Body of pancreas (tissue), 4 donors: ENCODE measurements around the gene RASA3. TPM values are rescaled to one million over a fixed set of nuclear protein-coding genes. Genes with fewer than 3 reads are reported as not detected.
"Not testable (repeated sequence)": the region's sequence is repeated elsewhere in the genome, so short reads cannot be mapped to it uniquely, and the experiment has no call there.

Source experiments
- ATAC-seq: fragments of 150-250 bp; one replicate; pipeline ENCODE4 v1.9.1; 2016
- DNase-seq, 4 donors: peaks; one replicate each; pipeline ENCODE4 v3.0.0-alpha.2; 2019
- H3K27ac ChIP-seq, 4 donors: fragments of 200-600 bp; sonication (generic); 1 replicate in 3 of 4; 2 replicates in 1 of 4; pipeline versions ENCODE4 v1.5.1 to v1.6.1; 2016 to 2019; ENCODE audit warnings: mild to moderate bottlenecking in 1 of 4, mixed read lengths in 1 of 4, moderate library complexity in 1 of 4
- H3K27me3 ChIP-seq, 2 donors: fragments of 200-600 bp; sonication (generic); one replicate each; pipeline ENCODE4 v1.6.0; 2016; ENCODE audit warnings: mild to moderate bottlenecking in 1 of 2
- H3K36me3 ChIP-seq, 2 donors: fragments of 200-600 bp; sonication (generic); replicated peaks in 1 of 2; 2 replicates each; pipeline ENCODE4 v1.5.1; 2016; ENCODE audit warnings: low read depth in 2 of 2; ENCODE audit not compliant: insufficient read depth in 1 of 2
- H3K4me1 ChIP-seq: fragments of 200-600 bp; sonication (generic); one replicate; pipeline ENCODE4 v1.6.0; 2016
- H3K4me3 ChIP-seq, 2 donors: fragments of 200-600 bp; sonication (generic); 1 replicate in 1 of 2; 2 replicates in 1 of 2; pipeline ENCODE4 v1.5.1; 2016 to 2019
- H3K9me3 ChIP-seq, 3 donors: fragments of 200-600 bp; sonication (generic); 1 replicate in 2 of 3; 2 replicates in 1 of 3; pipeline ENCODE4 v1.5.1; 2016
- POLR2A ChIP-seq, 3 donors: fragments of 450-650 bp; IDR thresholded peaks; one replicate each; pipeline ENCODE4 v1.6.1; 2016; ENCODE audit warnings: antibody characterized with exemption in 3 of 3, mild to moderate bottlenecking in 2 of 3
- WGBS, 2 donors: methylation state at CpG; one replicate each; pipeline ENCODE4 v1.1.5; 2017; 5-methylcytosine and 5-hydroxymethylcytosine counted together
- intact Hi-C: fragments of 100-400 bp; cut with DNase I; formaldehyde crosslinking; loops from one replicate; pipeline ENCODE4 v1.15.1; 2023
- total RNA-seq, 2 donors: library from RNA; depleted of rRNA; stranded (reverse); fragments of >200 nt; gene quantifications; one replicate each; pipeline ENCODE4 v1.1.0, GENCODE V29; 2016
- TF ChIP-seq, protein P1 (sequence below), 7 experiments: fragments of 450-650 bp in 4 of 7; fragments of 200-600 bp in 3 of 7; sonication (generic) in 3 of 7; IDR thresholded peaks; one replicate each; pipeline ENCODE4 v1.5.1; 2016 to 2019; ENCODE audit warnings: antibody characterized with exemption in 7 of 7

RASA3 gene
- total RNA-seq, 2 donors from 2014 or later, result 10.2 to 19.2 TPM

DNA sequence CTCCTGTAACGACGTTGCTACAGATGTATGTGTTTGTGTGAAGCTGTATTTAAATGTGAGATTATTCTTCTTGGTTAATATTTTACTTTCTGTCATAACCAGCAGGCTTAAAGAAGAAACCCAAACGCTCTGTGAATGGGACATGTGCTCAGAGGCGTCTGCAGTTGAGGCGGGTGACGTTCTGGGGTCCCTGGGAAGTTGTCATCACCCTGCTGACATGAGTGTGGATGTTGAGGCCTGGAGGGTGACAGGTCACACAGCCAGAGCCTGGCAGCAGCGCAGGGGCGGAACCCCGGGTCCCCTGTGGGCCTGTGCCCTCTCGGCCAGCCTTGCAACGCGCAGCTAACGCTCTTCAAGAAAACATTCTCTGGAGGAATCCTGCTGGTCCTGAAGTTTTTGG, 16.6 kb downstream of the RASA3 start:
- peak overlapping the region in 1 of 4 donors; percentile 34 for H3K27ac ChIP-seq
- intact Hi-C loops, result no loop called here
- H3K4me3 ChIP-seq, result no peak overlapping the region
- TF ChIP-seq, protein P1, sequence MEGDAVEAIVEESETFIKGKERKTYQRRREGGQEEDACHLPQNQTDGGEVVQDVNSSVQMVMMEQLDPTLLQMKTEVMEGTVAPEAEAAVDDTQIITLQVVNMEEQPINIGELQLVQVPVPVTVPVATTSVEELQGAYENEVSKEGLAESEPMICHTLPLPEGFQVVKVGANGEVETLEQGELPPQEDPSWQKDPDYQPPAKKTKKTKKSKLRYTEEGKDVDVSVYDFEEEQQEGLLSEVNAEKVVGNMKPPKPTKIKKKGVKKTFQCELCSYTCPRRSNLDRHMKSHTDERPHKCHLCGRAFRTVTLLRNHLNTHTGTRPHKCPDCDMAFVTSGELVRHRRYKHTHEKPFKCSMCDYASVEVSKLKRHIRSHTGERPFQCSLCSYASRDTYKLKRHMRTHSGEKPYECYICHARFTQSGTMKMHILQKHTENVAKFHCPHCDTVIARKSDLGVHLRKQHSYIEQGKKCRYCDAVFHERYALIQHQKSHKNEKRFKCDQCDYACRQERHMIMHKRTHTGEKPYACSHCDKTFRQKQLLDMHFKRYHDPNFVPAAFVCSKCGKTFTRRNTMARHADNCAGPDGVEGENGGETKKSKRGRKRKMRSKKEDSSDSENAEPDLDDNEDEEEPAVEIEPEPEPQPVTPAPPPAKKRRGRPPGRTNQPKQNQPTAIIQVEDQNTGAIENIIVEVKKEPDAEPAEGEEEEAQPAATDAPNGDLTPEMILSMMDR (IDR thresholded peaks at IDR 0.05), result no peak
- no peak for TF ChIP-seq POLR2A (IDR thresholded peaks at IDR 0.05)
- no peaks in the 10 kb centered on the region for H3K27me3 ChIP-seq
- no peaks in the 10 kb centered on the region for H3K36me3 ChIP-seq
- H3K9me3 ChIP-seq, result no peaks in the 10 kb centered on the region
- ATAC-seq (no peak), DNase-seq (no peak)
- peaks cover 26% of the 10 kb centered on the region for H3K4me1 ChIP-seq
- 56 to 65% methylated on average over 9 to 13 of the region's 13 CpGs for WGBS, 2 donors

DNA sequence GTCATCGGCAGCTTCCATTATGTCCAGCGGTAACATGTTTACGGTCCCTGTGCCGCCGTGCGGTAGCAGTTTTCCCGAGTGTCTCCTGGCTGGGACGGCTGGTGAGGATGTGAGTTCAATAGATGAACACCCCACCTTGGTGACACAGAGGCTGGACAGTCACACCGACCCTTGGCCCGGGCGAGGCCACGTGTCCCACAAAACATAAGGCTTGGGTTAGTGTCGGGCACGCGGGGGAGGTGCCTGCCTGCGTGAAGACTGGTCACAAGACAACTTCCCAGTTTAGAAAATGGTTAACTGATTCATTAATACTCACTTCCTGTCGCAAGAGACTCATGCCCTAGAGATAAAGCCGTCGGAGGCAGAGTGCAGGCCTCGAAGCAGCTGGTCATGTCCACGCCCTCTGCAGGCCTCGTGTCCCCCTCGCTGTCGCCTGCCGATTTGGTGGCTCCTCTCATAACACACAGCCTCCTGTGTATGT, 17.2 kb downstream of the RASA3 start:
- H3K4me1 ChIP-seq, result peaks cover 26% of the 10 kb centered on the region
- no peak for ATAC-seq

DNA sequence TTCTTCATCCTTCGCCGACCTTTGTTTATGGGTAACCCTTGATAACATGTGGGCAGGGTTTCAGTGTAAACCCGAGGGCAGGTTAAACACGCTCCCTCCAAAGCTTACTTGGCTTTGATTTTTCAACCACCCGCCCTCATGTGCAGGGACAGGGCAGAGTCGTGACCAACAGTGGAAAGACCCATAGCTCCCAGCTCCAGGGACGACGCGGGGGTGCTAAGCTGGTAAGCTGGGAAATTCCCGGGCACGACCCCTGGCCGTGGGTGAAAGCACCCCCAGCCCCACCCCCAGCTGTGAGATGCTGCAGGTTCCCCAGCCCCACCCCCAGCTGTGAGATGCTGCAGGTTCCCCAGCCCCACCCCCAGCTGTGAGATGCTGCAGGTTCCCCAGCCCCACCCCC, 17.8 kb downstream of the RASA3 start:
- ATAC-seq, H3K27me3 ChIP-seq, H3K36me3 ChIP-seq, DNase-seq, H3K9me3 ChIP-seq, H3K4me3 ChIP-seq, H3K27ac ChIP-seq, intact Hi-C loops: not testable (repeated sequence)
- WGBS, 2 donors, result 79 to 88% methylated on average over 10 to 12 of the region's 12 CpGs
- peaks cover 26% of the 10 kb centered on the region for H3K4me1 ChIP-seq

More for the DNA sequence above, 17.2 kb downstream of the RASA3 start:
- intact Hi-C loops, result no loop called here
- no peaks in the 10 kb centered on the region for H3K27me3 ChIP-seq
- WGBS, 2 donors, result 54 to 64% methylated on average over 11 to 25 of the region's 25 CpGs
- no peak overlapping the region for H3K4me3 ChIP-seq
- no peaks in the 10 kb centered on the region for H3K36me3 ChIP-seq
- peak in 3 of 4 donors; percentile 38 to 65 (median 39) for DNase-seq
- H3K27ac ChIP-seq, result peak overlapping the region in 1 of 4 donors; percentile 34
- TF ChIP-seq, protein P1 (IDR thresholded peaks at IDR 0.05), result peak in 1 of 7 experiments; percentile 6
- no peak for TF ChIP-seq POLR2A (IDR thresholded peaks at IDR 0.05)
- H3K9me3 ChIP-seq, result no peaks in the 10 kb centered on the region

DNA sequence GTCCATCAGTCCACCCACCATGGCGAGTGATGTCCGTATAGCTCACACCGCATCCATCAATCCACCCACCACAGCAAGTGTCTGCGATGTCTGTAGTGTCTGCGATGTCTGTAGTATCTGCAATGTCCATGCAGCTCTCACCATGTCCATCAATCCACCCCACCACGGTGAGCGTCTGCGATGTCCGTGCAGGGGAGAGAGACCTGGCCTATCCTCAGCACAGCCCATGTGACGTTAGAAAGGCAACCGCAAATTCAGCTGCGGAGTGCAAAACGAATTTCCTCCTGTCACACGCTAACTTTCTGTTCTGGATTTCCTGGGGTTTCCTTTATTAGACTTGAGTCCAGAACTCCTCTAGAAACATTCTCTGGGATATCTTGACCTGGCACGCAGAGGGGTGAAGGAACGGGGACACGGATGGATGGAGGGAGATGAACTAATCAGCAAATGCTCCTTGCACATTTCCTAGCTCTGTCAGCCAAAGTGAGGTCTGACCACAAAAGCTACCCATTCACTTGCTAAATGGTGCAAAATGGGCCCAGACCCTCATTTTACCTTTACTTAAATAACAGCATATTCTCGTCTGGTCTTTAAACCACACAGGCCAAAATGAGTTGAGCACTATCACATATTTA, 18.3 kb downstream of the RASA3 start:
- no peak for ATAC-seq
- WGBS, 2 donors, result 90 to 94% methylated on average over 18 of the region's 18 CpGs

DNA sequence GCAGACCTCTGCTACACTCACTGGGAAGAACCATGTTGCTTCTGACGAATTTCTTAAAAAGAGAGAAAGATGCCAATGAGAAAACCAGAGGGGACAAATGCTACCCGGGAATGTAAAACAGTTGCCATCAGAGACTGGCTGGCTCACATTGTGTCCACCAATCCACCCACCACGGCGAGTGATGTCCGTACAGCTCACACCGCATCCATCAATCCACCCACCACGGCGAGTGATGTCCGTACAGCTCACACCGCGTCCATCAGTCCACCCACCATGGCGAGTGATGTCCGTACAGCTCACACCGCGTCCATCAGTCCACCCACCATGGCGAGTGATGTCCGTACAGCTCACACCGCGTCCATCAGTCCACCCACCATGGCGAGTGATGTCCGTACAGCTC, 19.0 kb downstream of the RASA3 start:
- peaks cover 15% of the 10 kb centered on the region for H3K4me1 ChIP-seq
- H3K9me3 ChIP-seq, ATAC-seq, intact Hi-C loops, DNase-seq, H3K36me3 ChIP-seq, H3K27me3 ChIP-seq, H3K27ac ChIP-seq, H3K4me3 ChIP-seq: not testable (repeated sequence)
- WGBS, 2 donors, result 89 to 93% methylated on average over 8 to 15 of the region's 21 CpGs

More for the DNA sequence above, 18.3 kb downstream of the RASA3 start:
- Histone ChIP-seq H3K4me1 (peaks cover 23% of the 10 kb centered on the region), H3K27me3 (no peaks in the 10 kb centered on the region), H3K4me3 (no peak overlapping the region), H3K36me3 (no peaks in the 10 kb centered on the region), H3K9me3 (no peaks in the 10 kb centered on the region), H3K27ac (no peak overlapping the region)
- DNase-seq, result no peak
- intact Hi-C loops, result no loop called here
- TF ChIP-seq POLR2A (IDR thresholded peaks at IDR 0.05), result no peak
- TF ChIP-seq, protein P1 (IDR thresholded peaks at IDR 0.05), result no peak
